OCI-LY7 (cell line): Measurements from ENCODE around the gene SCFD2. TPM values are rescaled to one million over a fixed set of nuclear protein-coding genes. Genes with fewer than 3 reads are reported as not detected.

Experiments used
- BruUV-seq: library from RNA; stranded (reverse); fragments of 400-500 nt; replicated peaks from 2 replicates; lab custom pipeline; 2021; lab: Mats Ljungman, UMichigan
- CTCF ChIA-PET: fragments of 300-600 bp; sonication (Branson Sonifier 250); formaldehyde crosslinking; loops from one replicate; lab custom pipeline; 2022; ENCODE audit warnings: antibody characterized with exemption; ENCODE audit not compliant: unreplicated experiment; lab: Charles Lee
- POLR2A ChIA-PET: fragments of 300-600 bp; sonication (Branson Sonifier 250); formaldehyde crosslinking; loops from one replicate; lab custom pipeline; 2022; ENCODE audit warnings: antibody characterized with exemption; lab: Charles Lee
- DNase-seq: peaks from one replicate; pipeline ENCODE4 v3.0.0-alpha.2; 2015; ENCODE audit warnings: low spot score
- H2AFZ ChIP-seq: fragments of 200-600 bp; sonication (generic), shearing (Covaris generic); 2 replicates; pipeline ENCODE4 v1.6.1; 2014; ENCODE audit warnings: mild to moderate bottlenecking, antibody characterized with exemption, low read length, moderate library complexity
- H3K27ac ChIP-seq: fragments of 200-600 bp; sonication (generic); 2 replicates; pipeline ENCODE4 v1.5.1; 2014; ENCODE audit warnings: mixed run types, low read depth, mild to moderate bottlenecking, moderate library complexity, low read length, inconsistent platforms; ENCODE audit not compliant: poor library complexity, severe bottlenecking
- H3K36me3 ChIP-seq: fragments of 200-600 bp; sonication (generic); 2 replicates; pipeline ENCODE4 v1.6.1; 2014; ENCODE audit warnings: mild to moderate bottlenecking, antibody characterized with exemption, low read length, moderate library complexity, mixed read lengths; ENCODE audit not compliant: insufficient read depth
- H3K4me1 ChIP-seq: fragments of 200-600 bp; sonication (generic); 2 replicates; pipeline ENCODE4 v1.5.1; 2014; ENCODE audit warnings: mild to moderate bottlenecking, low read length; ENCODE audit not compliant: insufficient read depth, poor library complexity, severe bottlenecking
- H3K4me2 ChIP-seq: fragments of 200-600 bp; sonication (generic); 2 replicates; pipeline ENCODE4 v1.6.1; 2014; ENCODE audit warnings: mild to moderate bottlenecking, low read length
- H3K4me3 ChIP-seq: fragments of 200-600 bp; sonication (generic); 2 replicates; pipeline ENCODE4 v1.5.1; 2014; ENCODE audit warnings: mild to moderate bottlenecking, low read depth, low read length; ENCODE audit not compliant: poor library complexity, severe bottlenecking
- H3K79me2 ChIP-seq: fragments of 200-600 bp; sonication (generic); 2 replicates; pipeline ENCODE4 v1.6.1; 2016; ENCODE audit warnings: low read depth, mild to moderate bottlenecking, low read length, moderate library complexity, mixed read lengths; ENCODE audit not compliant: insufficient read depth
- H3K9me2 ChIP-seq: fragments of 200-600 bp; sonication (generic); 2 replicates; pipeline ENCODE4 v1.6.1; 2016; ENCODE audit warnings: mild to moderate bottlenecking, low read length, mixed read lengths; ENCODE audit not compliant: insufficient read depth
- H3K9me3 ChIP-seq: fragments of 200-600 bp; sonication (generic); 2 replicates; pipeline ENCODE4 v1.6.1; 2014; ENCODE audit warnings: mild to moderate bottlenecking, mixed run types, low read length, mixed read lengths
- H4K20me1 ChIP-seq: fragments of 200-600 bp; sonication (generic); 2 replicates; pipeline ENCODE4 v1.6.1; 2014; ENCODE audit warnings: mild to moderate bottlenecking, antibody characterized with exemption, low read length, moderate library complexity, mixed read lengths; ENCODE audit not compliant: insufficient read depth
- EZH2phosphoT487 ChIP-seq: fragments of 200-600 bp; sonication (generic); IDR thresholded peaks from 2 replicates; pipeline ENCODE4 v1.6.1; 2018; ENCODE audit warnings: low read depth, borderline replicate concordance, mild to moderate bottlenecking, mixed run types, antibody characterized with exemption, low read length, moderate library complexity, mixed read lengths
- intact Hi-C: fragments of 100-400 bp; cut with micrococcal nuclease; formaldehyde crosslinking; loops from one replicate; pipeline ENCODE4 v1.10.0; 2022; ENCODE audit not compliant: unreplicated experiment
- total RNA-seq, 2 experiments: library from RNA; depleted of rRNA in 1 of 2; stranded (reverse); fragments of >200 nt in 1 of 2; shearing (Covaris generic) in 1 of 2; gene quantifications; 2 replicates each; pipeline ENCODE4 v1.2.3, GENCODE V29; 2014 to 2022
- TF ChIP-seq, protein P1 (sequence below): fragments of 200-600 bp; sonication (generic); conservative IDR thresholded peaks from 2 replicates; pipeline ENCODE4 v1.5.1; 2014; ENCODE audit warnings: mild to moderate bottlenecking, antibody characterized with exemption, low read length, moderate library complexity, mixed read lengths

SCFD2 gene
- total RNA-seq, 2 experiments from 2014 or later: 27.2 to 52.0 TPM

GRCh38 chr4:52848254-52848653 is 517.6 kb downstream of the SCFD2 start:
- H3K27ac ChIP-seq: no peak overlapping the region
- ChIA-PET POLR2A (no interaction called here), CTCF (no interaction called here)
- intact Hi-C loops: no loop called here
- no peaks in the 10 kb centered on the region for H4K20me1 ChIP-seq
- no peak overlapping the region for H2AFZ ChIP-seq
- no peak for DNase-seq
- no peaks in the 10 kb centered on the region for H3K79me2 ChIP-seq
- TF ChIP-seq, protein P1, sequence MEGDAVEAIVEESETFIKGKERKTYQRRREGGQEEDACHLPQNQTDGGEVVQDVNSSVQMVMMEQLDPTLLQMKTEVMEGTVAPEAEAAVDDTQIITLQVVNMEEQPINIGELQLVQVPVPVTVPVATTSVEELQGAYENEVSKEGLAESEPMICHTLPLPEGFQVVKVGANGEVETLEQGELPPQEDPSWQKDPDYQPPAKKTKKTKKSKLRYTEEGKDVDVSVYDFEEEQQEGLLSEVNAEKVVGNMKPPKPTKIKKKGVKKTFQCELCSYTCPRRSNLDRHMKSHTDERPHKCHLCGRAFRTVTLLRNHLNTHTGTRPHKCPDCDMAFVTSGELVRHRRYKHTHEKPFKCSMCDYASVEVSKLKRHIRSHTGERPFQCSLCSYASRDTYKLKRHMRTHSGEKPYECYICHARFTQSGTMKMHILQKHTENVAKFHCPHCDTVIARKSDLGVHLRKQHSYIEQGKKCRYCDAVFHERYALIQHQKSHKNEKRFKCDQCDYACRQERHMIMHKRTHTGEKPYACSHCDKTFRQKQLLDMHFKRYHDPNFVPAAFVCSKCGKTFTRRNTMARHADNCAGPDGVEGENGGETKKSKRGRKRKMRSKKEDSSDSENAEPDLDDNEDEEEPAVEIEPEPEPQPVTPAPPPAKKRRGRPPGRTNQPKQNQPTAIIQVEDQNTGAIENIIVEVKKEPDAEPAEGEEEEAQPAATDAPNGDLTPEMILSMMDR: no peak
- no peak for TF ChIP-seq EZH2phosphoT487
- H3K4me1 ChIP-seq: no peaks in the 10 kb centered on the region
- no peaks in the 10 kb centered on the region for H3K9me2 ChIP-seq
- H3K9me3 ChIP-seq: no peaks in the 10 kb centered on the region
- H3K36me3 ChIP-seq: no peaks in the 10 kb centered on the region
- H3K4me2 ChIP-seq: no peak overlapping the region
- no peak overlapping the region for H3K4me3 ChIP-seq
- BruUV-seq: no TSS peak

- no peaks in the 10 kb centered on the region for H3K9me2 ChIP-seq
- ChIA-PET POLR2A (interaction anchor here (0.6 to 0.9 kb wide), 2 partner anchors 65 to 359 kb away, joined by 3 to 4 read pairs; no protein-coding TSS in a partner anchor), CTCF (no interaction called here)
- no peaks in the 10 kb centered on the region for H3K36me3 ChIP-seq
- intact Hi-C loops: no loop called here
- no peak overlapping the region for H3K4me2 ChIP-seq
- TF ChIP-seq EZH2phosphoT487: no peak
- TF ChIP-seq, protein P1: no peak
- no peaks in the 10 kb centered on the region for H4K20me1 ChIP-seq
- H2AFZ ChIP-seq: no peak overlapping the region
- no peak overlapping the region for H3K4me3 ChIP-seq
- DNase-seq: no peak
- H3K79me2 ChIP-seq: no peaks in the 10 kb centered on the region
- H3K4me1 ChIP-seq: no peaks in the 10 kb centered on the region
- no peak overlapping the region for H3K27ac ChIP-seq
- H3K9me3 ChIP-seq: no peaks in the 10 kb centered on the region
- BruUV-seq: no TSS peak
These were observed 519.4 kb downstream of the SCFD2 start for GRCh38 chr4:52846502-52846901.

DNA sequence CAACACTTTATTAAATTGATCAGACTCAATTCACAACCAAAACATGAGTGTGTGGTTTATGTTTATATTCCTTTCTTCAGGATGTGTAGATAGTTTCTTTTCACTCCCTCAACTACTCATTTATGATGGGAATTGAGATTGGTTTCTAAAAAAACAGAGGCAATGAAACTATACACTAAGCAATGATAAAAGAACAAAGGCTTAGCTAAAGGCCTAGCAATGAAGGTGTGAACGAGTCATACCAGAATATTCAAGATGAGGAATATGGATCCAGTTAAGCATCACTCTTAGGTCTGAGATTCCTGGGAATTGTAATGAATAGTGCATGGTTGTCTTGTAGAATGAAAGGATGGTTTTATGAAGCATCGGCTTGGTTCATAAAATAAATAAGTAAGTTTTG is 521.3 kb downstream of the SCFD2 start:
- H3K27ac ChIP-seq: no peak overlapping the region
- no TSS peak for BruUV-seq
- H3K9me2 ChIP-seq: no peaks in the 10 kb centered on the region
- H3K4me2 ChIP-seq: no peak overlapping the region
- POLR2A ChIA-PET: no interaction called here
- no peak overlapping the region for H2AFZ ChIP-seq
- TF ChIP-seq EZH2phosphoT487: no peak
- TF ChIP-seq, protein P1: no peak
- no peaks in the 10 kb centered on the region for H3K79me2 ChIP-seq
- CTCF ChIA-PET: interaction anchor here (0.6 kb wide), 1 partner anchor 73 kb away, joined by 3 read pairs; no protein-coding TSS in a partner anchor
- no peaks in the 10 kb centered on the region for H4K20me1 ChIP-seq
- no peak overlapping the region for H3K4me3 ChIP-seq
- DNase-seq: no peak
- no peaks in the 10 kb centered on the region for H3K4me1 ChIP-seq
- no peaks in the 10 kb centered on the region for H3K9me3 ChIP-seq
- no peaks in the 10 kb centered on the region for H3K36me3 ChIP-seq
- intact Hi-C loops: no loop called here
